GM18867 (cell line): ENCODE data around the gene UBE2J2.

ENCODE experiments used
- ATAC-seq: cut with Tn5 transposase; IDR thresholded peaks from one replicate; pipeline ENCODE4 v1.9.1; 2021; ENCODE audit warnings: mild to moderate bottlenecking, moderate library complexity; ENCODE audit not compliant: unreplicated experiment

Gene UBE2J2

DNA sequence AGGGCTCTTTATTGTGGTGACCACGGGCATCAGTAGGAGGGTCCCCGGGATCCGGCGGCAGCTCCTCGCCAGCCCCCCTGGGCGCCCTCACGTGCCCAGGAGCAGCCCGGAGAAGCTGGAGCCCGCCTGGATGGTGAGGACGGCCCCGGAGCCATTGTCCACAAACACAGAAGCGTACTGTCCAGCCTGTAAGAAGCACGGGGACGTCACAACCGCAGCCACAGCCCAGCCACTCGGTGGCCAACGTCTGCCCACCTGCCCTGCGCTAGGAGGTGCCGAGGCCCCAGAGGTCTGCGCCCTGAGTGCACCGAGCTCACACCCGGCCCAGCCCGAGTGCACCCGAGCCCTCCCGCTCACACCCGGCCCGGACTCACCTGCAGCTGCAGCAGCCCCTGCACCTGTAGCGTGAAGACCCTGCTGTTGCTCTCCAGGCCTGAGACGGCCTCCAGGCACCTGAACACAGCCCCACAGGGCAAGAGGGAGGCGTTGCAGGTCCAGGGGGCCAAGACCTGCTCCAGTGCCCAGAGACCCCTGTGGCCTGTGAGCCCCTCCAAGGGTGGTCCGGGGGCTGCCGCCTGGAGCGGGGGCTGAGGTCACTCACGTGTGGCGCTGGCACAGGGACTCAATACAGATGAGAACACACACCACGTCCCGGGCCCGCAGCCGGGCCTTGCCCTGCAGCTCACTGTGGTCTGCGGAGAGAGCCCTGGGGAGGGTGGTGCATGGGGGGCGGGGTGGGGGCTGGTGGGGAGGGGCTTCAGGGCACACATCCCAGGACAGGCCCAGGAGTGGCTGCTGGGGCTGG, 31.0 kb downstream of the UBE2J2 start:
- no peak for ATAC-seq

GRCh38 chr1:1241588-1242219, 31.9 kb downstream of the UBE2J2 start:
- ATAC-seq: no peak

DNA sequence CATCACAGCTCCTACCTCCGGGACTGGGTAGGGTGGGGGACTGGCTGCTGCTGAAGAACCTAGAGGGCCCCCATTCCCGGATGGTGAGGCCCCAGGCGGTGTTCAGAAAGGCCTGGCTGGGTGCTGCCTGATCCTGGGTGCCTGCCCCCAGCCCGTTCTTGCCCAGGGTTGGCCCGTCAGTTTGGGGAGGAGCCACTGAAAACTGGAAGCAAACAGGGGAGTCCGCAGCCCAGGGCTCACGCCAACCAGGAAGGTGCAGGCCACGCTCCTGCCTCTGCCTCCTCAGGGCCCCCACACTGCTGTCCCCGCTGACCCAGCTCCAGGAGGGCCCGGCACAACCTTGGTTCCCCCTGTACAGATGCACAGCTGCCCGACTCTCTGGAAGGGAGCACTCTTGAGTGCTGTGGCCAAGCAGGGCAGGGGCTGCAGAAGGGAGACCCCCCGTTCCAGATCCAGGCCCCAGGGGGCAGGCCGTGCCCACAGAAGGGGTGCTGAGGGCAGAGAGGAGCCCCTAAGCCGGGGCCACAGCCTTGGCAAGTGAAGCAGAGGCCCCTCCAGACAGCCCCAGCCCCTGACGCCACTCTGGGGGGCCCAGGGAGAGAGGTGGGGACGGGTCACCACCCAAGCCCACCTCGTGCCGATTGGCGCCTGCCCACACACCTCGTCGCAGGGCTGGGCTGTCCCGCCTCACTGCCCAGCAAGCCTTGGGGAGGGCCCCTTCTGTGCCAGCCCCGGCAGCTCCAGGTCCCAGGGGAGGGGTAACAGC, 32.6 kb downstream of the UBE2J2 start:
- ATAC-seq: no peak

DNA sequence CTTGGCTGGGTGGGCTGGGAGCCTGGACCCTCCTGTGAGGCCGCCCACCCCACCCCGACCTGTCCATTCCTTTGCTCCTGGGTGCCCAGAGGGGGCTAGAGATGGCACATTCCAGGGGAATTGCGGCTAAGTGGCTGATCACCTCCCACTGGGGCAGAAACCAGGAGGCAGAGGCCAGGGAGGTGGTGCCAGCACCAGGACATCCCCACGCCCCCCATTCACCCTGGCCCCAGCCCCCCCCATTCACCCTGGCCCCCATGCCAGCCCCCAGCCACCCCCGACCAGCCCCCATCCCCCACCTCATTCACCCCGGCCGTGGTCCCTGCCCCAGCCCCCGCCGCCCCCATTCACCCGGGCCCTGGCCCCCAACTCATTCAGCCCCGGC, 33.3 kb downstream of the UBE2J2 start:
- ATAC-seq: no peak

GRCh38 chr1:1239614-1240347, 33.9 kb downstream of the UBE2J2 start:
- ATAC-seq: no peak

- no peak for ATAC-seq
Measured at GRCh38 chr1:1239227-1239613, 34.4 kb downstream of the UBE2J2 start.

GRCh38 chr1:1238702-1239178, 34.9 kb downstream of the UBE2J2 start:
- ATAC-seq: no peak

DNA sequence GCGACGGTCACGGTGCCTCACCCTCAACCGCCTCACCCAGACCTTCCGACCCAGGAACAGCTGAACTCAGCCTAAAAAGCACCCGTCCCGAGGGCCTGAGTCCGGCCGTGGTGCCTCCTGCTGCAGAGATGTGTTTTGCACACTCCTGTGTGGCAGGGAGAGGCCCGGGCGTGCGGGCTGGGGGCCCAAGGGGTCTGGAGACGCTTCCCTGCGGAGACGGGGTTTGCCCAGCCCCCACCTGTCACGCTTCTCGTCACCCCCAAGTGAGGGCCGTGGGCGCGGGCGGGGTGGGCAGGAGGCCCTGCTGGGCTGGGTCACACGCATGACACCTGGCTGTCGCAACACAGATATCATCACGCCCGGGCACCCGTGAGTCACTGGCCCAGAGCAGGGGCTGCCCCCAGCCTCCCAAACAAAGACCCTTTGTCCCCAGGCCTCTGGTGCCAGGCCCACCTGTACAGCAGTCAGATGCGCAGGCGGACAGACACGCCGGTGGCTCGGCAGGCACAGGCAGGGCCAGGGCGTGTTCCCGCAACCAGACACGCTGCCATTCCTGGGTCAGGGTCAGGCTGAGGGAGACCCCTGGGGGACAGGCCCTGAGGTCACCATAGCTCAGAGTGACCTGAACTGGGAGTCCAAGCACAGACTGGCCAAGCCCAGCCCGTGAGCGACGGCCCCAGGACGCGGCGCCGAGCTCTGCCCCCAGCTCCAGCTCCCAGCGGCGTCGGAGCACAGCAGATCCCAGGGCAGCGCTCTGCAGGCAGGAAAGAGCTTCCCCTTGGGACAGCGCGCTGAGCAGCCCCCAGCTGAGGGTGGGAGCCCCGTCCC, 35.6 kb downstream of the UBE2J2 start:
- ATAC-seq: no peak

- ATAC-seq: no peak
Measured at GRCh38 chr1:1236945-1237873, 36.4 kb downstream of the UBE2J2 start.

DNA sequence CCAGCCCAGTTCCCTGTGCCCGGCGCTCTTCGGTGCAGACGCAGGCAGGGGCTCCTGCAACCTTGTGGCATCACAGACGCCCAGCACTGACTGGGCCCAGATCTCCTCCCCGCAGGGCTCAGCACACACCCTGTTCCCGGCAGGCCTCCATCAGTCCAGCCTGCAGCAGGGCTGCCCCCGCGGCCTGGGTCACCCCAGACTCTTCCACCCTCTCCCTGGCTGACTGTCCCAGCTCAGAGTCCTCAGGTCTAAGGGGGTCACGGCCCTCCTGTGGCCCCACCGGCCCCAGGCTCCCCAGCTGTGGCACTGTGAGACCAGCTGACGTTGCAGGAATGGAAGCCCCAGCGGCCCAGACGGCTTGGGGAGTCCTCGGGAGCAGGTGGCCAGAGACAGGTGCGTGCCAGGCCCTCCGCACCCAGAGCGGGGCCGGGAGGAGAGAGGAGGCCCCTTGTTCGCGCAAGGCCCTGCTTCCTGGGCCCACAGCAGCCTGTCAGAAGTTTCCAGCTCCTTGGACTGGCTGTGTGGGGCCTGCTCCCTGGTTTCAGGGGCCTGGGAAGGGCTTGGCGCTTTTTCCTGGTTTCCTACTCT, 37.4 kb downstream of the UBE2J2 start:
- no peak for ATAC-seq

DNA sequence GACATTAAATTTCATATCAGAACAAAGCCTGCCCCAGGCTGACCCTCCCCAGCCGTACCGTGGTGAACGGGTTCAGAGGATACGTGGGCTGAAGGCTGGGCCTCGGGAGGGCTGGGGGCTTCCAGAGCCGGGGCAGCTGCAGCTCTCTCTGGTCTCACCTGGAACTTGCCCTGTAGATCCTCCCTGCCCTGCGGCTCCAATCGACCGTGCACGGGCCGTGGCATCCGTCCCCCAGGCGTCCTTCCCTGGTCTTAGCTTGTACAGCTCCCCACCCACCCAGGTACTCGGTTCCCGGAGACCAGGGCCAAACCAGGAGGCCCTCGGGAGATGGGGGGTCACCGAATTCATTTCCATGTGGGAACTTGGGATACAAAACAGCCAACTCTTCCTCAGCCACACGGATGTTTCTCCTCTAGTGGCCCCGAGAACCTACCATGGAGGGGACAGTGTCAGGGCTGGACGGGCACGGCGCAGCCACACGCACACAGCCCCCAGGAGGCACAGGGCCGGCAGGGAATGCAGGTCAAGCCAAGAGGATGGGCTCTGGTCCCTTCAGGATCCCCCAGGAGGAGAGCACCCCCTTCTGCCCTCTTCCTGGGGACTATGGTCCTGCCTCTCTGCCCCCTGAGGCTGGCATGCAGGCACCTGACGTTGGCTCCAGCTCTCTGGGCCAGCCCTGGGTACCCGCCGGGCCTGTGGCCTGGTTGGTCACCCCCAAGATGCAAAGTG, 38.5 kb downstream of the UBE2J2 start:
- ATAC-seq: no peak

DNA sequence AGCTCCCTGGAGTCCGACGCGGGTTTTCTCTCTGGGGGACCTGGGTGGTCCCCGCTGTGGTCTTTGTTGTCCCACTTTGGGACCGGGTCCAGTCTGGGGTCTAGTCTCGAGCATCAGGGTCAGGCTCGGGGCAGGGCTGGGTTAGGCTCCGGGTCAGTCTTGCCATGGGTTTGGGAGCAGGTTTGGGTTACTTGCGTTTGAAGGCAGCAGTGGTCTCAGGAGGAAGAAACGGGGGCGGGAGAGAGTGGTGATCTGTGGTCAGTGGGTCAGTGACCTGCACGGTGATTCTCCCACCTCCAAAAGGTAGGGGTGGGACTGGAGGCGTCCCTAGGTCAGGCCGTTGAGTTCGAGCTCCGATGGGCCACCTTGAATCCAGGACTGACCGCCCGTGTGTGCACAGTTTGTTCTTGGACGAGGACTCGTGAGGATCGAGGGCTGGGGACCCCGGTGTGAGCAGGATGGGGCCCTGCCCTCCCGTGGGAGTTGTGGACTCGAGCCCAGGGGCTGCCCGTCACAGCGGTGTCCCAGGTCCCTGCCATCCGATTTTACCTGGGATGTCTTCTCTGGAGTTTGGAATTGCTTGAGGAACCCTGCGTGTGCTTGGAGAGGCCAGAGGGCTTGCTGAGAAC, 39.4 kb downstream of the UBE2J2 start:
- no peak for ATAC-seq

GRCh38 chr1:1233567-1233892, 40.1 kb downstream of the UBE2J2 start:
- no peak for ATAC-seq

GRCh38 chr1:1232796-1233566, 40.7 kb downstream of the UBE2J2 start:
- no peak for ATAC-seq

- no peak for ATAC-seq
Measured at GRCh38 chr1:1232208-1232795, 41.4 kb downstream of the UBE2J2 start, which contains the start of gene B3GALT6. Gene B3GALT6, plus strand, starts transcription at chr1:1232237. Its CDS starts 42 bp downstream, at chr1:1232279.

DNA sequence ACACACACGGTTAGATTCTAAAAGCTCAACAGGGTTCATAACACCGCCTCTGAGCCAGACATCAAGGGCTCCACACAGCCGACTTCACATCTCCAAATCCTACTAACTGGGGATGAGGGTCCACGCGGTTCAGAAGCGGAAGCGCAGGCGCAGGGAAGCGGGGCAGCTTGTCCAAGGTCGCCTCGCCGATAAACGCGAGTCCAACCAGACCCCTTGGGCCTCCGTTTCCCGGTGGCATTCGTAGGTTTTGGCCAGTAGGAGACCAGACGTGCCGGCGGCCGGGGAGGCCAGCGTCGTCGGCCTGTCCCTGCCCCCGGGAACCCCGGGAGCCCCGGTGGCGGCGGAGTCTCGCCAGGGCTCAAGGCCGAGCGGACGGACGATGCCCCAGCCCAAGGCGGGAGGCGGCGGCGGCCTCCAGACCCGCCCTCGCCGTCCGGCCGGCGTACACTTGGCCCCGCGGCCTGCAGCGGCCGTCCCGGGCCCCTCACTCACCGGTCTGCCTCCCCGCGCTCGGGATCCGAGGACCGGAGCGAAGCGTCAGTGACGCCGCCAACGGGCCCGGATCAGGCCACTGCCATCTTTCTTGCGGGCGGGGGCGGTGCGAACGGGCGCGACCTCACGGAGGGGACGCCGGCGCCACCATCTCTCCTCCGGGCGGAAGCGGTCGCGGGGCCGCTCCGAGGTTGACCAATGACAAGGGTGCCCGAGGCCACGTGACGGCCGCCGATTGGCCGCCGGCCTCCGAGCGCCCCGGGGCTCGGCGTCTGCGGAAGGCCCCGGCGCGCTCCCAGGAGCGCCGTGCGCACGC, 42.0 kb downstream of the UBE2J2 start, which contains the start of gene SDF4:
Gene SDF4, minus strand, starts transcription at position 602 of the 808 bp plus-strand sequence. CDS start 3,229 bp downstream, outside the sequence.
- ATAC-seq: peak; percentile 85
